Upper lobe of left lung (tissue), 4 donors: ENCODE measurements around the gene TPGS2.

ENCODE experiments used
- POLR2A ChIP-seq, 4 donors: fragments of 450-650 bp; IDR thresholded peaks; one replicate each; pipeline ENCODE4 v1.5.1; 2016 to 2017; ENCODE audit warnings: antibody characterized with exemption in 4 of 4, mild to moderate bottlenecking in 2 of 4
- TF ChIP-seq, protein P1 (sequence below), 6 experiments: fragments of 450-650 bp in 4 of 6; fragments of 200-600 bp in 2 of 6; sonication (generic) in 2 of 6; IDR thresholded peaks; one replicate each; pipeline ENCODE4 v1.5.1; 2016 to 2019; ENCODE audit warnings: antibody characterized with exemption in 6 of 6

GRCh38 chr18:36756242-36756641 is 72.6 kb downstream of the TPGS2 start:
- TF ChIP-seq, protein P1, sequence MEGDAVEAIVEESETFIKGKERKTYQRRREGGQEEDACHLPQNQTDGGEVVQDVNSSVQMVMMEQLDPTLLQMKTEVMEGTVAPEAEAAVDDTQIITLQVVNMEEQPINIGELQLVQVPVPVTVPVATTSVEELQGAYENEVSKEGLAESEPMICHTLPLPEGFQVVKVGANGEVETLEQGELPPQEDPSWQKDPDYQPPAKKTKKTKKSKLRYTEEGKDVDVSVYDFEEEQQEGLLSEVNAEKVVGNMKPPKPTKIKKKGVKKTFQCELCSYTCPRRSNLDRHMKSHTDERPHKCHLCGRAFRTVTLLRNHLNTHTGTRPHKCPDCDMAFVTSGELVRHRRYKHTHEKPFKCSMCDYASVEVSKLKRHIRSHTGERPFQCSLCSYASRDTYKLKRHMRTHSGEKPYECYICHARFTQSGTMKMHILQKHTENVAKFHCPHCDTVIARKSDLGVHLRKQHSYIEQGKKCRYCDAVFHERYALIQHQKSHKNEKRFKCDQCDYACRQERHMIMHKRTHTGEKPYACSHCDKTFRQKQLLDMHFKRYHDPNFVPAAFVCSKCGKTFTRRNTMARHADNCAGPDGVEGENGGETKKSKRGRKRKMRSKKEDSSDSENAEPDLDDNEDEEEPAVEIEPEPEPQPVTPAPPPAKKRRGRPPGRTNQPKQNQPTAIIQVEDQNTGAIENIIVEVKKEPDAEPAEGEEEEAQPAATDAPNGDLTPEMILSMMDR (IDR thresholded peaks at IDR 0.05) = no peak
- TF ChIP-seq POLR2A (IDR thresholded peaks at IDR 0.05) = no peak
